GM21423 (cell line): ENCODE results near the gene LIMD2.

Experiments used
- ATAC-seq: cut with Tn5 transposase; IDR thresholded peaks from one replicate; pipeline ENCODE4 v1.9.1; 2021; ENCODE audit warnings: mild to moderate bottlenecking, moderate library complexity; ENCODE audit not compliant: unreplicated experiment

Gene LIMD2

GRCh38 chr17:63685041-63685440 lies 14.9 kb downstream of the LIMD2 start:
- no peak for ATAC-seq

GRCh38 chr17:63682981-63683380 lies 16.9 kb downstream of the LIMD2 start:
- ATAC-seq: no peak

- no peak for ATAC-seq
These were observed 17.5 kb downstream of the LIMD2 start for GRCh38 chr17:63682441-63682840.

GRCh38 chr17:63681530-63681929 lies 18.4 kb downstream of the LIMD2 start:
- no peak for ATAC-seq

GRCh38 chr17:63680700-63681099 lies 19.2 kb downstream of the LIMD2 start:
- ATAC-seq: no peak

- ATAC-seq: no peak
These were observed 20.7 kb downstream of the LIMD2 start for GRCh38 chr17:63679214-63679613.

GRCh38 chr17:63676584-63676983 lies 23.3 kb downstream of the LIMD2 start:
- ATAC-seq: no peak

- ATAC-seq: no peak
These were observed 24.0 kb downstream of the LIMD2 start for GRCh38 chr17:63675607-63676546.

GRCh38 chr17:63675231-63675606 lies 24.7 kb downstream of the LIMD2 start:
- no peak for ATAC-seq

GRCh38 chr17:63672856-63673255 lies 27.1 kb downstream of the LIMD2 start:
- ATAC-seq: no peak

GRCh38 chr17:63665527-63666214 lies 34.3 kb downstream of the LIMD2 start:
- ATAC-seq: no peak

- ATAC-seq: no peak
These were observed 40.1 kb downstream of the LIMD2 start for GRCh38 chr17:63659850-63660249.

GRCh38 chr17:63658366-63658765 lies 41.6 kb downstream of the LIMD2 start:
- ATAC-seq: no peak

- no peak for ATAC-seq
These were observed 42.1 kb downstream of the LIMD2 start for GRCh38 chr17:63657786-63658185.

- no peak for ATAC-seq
These were observed 46.9 kb downstream of the LIMD2 start for GRCh38 chr17:63653050-63653449.

GRCh38 chr17:63652106-63652505 lies 47.8 kb downstream of the LIMD2 start:
- ATAC-seq: no peak

- ATAC-seq: no peak
These were observed 50.1 kb downstream of the LIMD2 start for GRCh38 chr17:63649813-63650212.

GRCh38 chr17:63647936-63648335 lies 52.0 kb downstream of the LIMD2 start:
- no peak for ATAC-seq

- ATAC-seq: no peak
These were observed 52.7 kb downstream of the LIMD2 start for GRCh38 chr17:63647065-63647725.

- ATAC-seq: peak; percentile 86
These were observed 53.5 kb downstream of the LIMD2 start for GRCh38 chr17:63646488-63646806.
